Stromal cell of bone marrow (primary cell): ENCODE results near the gene DCN.
A peak's percentile ranks its signal among the peaks of the same experiment; 100 is the strongest.

ENCODE experiments used
- DNase-seq: peaks from one replicate; pipeline ENCODE4 v3.0.0-alpha.2; 2012; ENCODE audit warnings: low read depth

DCN gene

GRCh38 chr12:91100906-91101305 is 81.7 kb downstream of the DCN start:
- DNase-seq, result no peak

DNA sequence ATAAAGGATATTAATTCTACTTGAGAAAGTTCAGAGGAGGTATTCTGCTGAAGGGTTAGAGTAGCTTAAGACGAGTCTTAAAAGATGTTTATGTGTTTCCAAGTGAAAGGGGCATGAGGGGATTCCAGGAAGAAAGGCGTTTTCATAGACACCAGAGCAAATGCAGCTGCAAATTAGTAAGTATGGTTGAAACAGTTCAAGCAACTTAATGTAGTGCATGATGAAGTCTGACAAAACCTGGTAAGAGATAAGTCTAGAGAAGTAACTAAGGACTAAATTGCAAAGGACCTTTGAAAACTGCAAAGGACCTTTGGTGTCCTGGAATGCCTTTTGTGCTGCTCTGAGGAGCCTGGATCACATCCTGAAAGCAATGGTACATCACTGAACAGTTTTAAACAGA is 82.8 kb downstream of the DCN start:
- DNase-seq, result no peak

DNA sequence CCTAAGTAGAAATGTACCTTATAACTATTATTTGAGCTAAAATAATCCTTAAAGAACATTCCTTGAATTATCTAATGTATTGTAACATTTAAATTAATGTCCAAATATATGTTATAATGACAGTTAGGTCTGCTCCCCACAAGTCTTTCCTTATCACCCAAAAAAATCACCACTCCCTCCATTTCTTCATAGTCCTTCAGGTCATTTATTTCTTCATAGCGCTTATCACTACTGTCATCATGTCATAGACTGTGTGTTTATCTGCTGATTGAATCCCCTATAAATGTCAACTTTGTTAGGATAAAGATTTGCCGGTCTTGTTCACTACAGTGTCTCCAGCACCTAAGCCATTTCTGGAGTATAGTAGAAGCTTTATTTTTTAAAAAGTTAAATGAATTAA is 83.3 kb downstream of the DCN start:
- no peak for DNase-seq

GRCh38 chr12:91098941-91099340 is 83.7 kb downstream of the DCN start:
- peak; percentile 89 for DNase-seq

DNA sequence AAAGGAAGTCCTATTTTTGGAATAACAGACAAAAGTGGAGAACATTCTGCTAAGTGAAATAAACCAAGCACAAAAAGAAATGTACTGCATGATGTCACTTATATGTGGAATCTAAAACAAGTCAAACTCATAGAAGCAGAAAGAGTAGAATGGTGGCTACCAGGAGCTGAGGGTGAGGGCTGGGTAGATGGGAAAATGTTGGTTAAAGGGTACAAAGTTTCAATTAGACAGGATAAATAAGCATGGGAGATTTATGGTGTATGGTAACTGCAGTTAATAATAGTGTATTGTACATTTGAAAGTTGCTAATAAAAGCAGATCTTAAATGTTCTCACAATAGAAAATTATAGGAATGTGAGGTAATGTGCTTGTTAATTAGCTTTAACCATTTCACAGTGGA is 84.2 kb downstream of the DCN start:
- DNase-seq, result no peak

- DNase-seq, result no peak
Observed at GRCh38 chr12:91094957-91095356, 87.7 kb downstream of the DCN start.

- DNase-seq, result no peak
Observed at GRCh38 chr12:91094032-91094662, 88.5 kb downstream of the DCN start.

DNA sequence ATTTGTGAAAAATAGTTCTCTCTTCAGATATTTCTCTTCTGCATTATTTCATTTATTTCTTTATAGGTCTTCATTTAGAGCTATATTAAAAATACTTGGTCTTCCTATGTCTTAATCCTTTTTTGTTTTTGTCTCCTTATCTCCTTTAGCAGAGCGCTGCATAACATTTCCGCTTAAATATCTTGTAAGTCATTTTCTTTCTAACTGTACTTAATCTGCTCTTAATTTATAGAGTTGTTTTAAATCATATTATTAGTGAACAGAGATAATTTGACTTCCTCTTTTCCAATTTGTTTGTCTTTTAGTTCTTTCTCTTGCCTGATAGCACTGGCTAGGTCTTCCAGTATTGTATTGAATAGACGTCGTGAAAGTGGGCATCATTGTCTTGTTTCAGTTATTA is 89.3 kb downstream of the DCN start:
- no peak for DNase-seq

- DNase-seq, result no peak
Observed at GRCh38 chr12:91091916-91092715, 90.5 kb downstream of the DCN start.
